Measurements from ENCODE around the gene MGAT5B.

- no peak for TF ChIP-seq EZH2 (IDR thresholded peaks at IDR 0.05)
- TF ChIP-seq CTCF (IDR thresholded peaks at IDR 0.05): no peak
Measured at GRCh38 chr17:76924345-76925342, 56.4 kb downstream of the MGAT5B start.
